ENCODE measurements around the gene PATZ1.

DNA sequence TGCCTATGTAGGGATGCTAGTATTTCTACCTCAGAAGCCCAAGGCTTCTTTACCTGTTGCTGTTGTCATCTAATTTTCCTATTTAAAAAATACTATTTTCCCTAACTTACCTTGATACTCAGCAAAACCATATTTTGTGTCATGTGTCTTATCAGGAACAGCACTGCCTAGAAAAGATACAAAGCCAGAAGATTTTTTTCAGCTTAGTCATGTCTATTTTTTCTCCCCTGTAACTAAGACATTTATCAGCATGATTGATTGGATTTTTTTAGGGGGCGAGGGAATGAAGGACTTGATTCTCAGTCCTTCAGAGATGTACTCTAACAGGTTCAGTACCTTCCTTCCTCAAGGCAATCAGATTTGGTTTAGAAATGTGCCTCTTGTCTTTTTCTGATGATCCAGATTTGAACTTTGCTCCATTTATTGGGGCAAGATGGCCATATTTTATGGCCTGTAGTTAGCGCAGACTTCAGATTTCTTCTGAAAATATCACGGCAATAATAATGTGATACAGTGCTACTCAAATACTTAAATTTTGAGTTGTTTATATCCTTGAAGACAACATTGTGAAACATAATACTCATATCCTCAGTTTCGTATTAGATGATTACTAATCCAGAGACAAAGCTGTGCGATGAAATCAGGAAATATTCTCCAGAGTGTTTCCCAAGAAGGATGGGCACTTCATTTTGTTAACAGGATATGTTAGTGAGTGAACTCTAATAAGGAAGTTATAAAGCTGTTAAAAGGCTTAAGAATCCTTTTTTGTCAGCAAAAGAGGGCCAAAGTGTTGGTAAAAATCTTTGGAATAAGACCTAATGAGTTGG is 50.1 kb downstream of the PATZ1 start:
- no peak for TF ChIP-seq POLR2A (IDR thresholded peaks at IDR 0.05; ENCODE audit: low read length)
- no peak for TF ChIP-seq GATA1 (IDR thresholded peaks at IDR 0.05; ENCODE audit: low read depth, low read length)

All from erythroblast (primary cell).